GM20431 (cell line): ENCODE data around the gene EDARADD.

ENCODE experiments used
- in situ Hi-C: fragments of 300-500 bp; cut with MseI, MboI; formaldehyde crosslinking; loops from one replicate; pipeline ENCODE4 v1.15.0; 2020; ENCODE audit warnings: low sequenced_read_pairs; ENCODE audit not compliant: unreplicated experiment

EDARADD gene

GRCh38 chr1:236509203-236509602 lies 115.1 kb downstream of the EDARADD start:
- in situ Hi-C loops: no loop called here

- in situ Hi-C loops: no loop called here
Observed at GRCh38 chr1:236509647-236510401, 115.7 kb downstream of the EDARADD start.

- in situ Hi-C loops: no loop called here
Observed at GRCh38 chr1:236511735-236512418, 117.8 kb downstream of the EDARADD start.

- in situ Hi-C loops: no loop called here
Observed at GRCh38 chr1:236514703-236515442, 120.8 kb downstream of the EDARADD start.

GRCh38 chr1:236515443-236515958 lies 121.4 kb downstream of the EDARADD start:
- in situ Hi-C loops: no loop called here

GRCh38 chr1:236516929-236517704 lies 123.0 kb downstream of the EDARADD start:
- in situ Hi-C loops: no loop called here

GRCh38 chr1:236518322-236518721 lies 124.2 kb downstream of the EDARADD start:
- in situ Hi-C loops: no loop called here

- in situ Hi-C loops: no loop called here
Observed at GRCh38 chr1:236520445-236521005, 126.4 kb downstream of the EDARADD start.

GRCh38 chr1:236522937-236523703 lies 129.0 kb downstream of the EDARADD start:
- in situ Hi-C loops: no loop called here

- in situ Hi-C loops: no loop called here
Observed at GRCh38 chr1:236523704-236524141, 129.6 kb downstream of the EDARADD start, which contains the start of gene LGALS8. LGALS8 (plus strand) TSS chr1:236523982; CDS start chr1:236526071, 2,089 bp downstream.

GRCh38 chr1:236524142-236524894 lies 130.2 kb downstream of the EDARADD start:
- in situ Hi-C loops: no loop called here

- in situ Hi-C loops: no loop called here
Observed at GRCh38 chr1:236524895-236525184, 130.8 kb downstream of the EDARADD start.

- in situ Hi-C loops: no loop called here
Observed at GRCh38 chr1:236526079-236526478, 132.0 kb downstream of the EDARADD start.

- in situ Hi-C loops: no loop called here
Observed at GRCh38 chr1:236530286-236530685, 136.2 kb downstream of the EDARADD start.

- in situ Hi-C loops: no loop called here
Observed at GRCh38 chr1:236530959-236531358, 136.9 kb downstream of the EDARADD start.

- in situ Hi-C loops: no loop called here
Observed at GRCh38 chr1:236532850-236533249, 138.8 kb downstream of the EDARADD start.

- in situ Hi-C loops: no loop called here
Observed at GRCh38 chr1:236534151-236534651, 140.1 kb downstream of the EDARADD start.
